NCI-H226 (cell line): ENCODE data around the gene FBXO33.

Source experiments
- DNase-seq: peaks from one replicate; pipeline ENCODE4 v3.0.0-alpha.2; 2015

FBXO33 gene

DNA sequence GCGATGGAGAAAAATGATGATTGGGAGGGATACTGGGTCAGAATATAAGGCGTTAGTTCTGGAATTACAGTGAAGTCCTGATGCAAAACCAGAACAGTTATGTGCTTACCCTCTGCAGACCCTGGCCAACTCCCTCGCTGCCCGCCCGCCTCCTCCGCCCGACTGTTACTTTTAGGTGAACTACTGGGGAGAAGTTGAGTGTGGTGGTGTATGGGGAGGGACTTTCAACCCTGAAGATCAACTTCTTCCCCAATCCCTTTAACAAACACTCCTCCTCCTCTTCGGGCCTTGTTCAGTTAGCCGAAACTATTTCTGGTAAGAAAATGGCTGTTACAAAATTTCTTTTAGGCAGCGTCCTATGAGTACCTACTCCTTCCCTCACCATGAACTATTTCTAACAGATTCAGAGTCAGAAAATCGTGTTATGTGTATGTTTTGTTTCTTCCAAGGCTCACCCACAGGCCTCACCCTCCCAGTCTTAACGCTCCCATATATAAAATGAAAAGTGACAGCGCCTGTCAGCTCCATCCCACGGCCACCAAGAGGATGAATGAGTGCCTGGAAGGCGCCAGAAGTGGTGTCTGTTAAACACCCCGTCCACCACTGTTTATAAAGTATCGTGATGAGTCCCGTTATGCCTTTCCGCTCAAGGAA is 1.3 kb downstream of the FBXO33 start:
- no peak for DNase-seq

GRCh38 chr14:39428118-39428517 is 4.1 kb downstream of the FBXO33 start:
- DNase-seq: no peak

DNA sequence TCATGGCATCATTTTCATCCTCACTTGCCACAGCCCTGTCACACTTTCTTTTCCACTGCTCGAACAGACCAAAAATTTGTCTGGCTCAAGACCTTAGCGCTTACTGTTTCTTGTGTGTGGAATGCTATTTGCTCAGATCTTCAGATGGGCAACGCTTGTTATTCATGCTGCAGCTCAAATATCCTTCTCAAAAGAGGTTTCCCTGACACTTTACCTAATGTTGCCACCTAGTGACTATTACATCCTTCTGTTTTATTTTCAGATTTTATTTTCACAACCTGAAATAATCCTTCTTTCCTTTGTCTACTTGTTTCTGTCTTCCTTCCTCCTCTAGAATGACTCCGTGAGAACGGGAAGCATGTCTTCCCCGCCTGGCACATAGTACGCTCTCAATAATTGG is 5.6 kb downstream of the FBXO33 start:
- peak; percentile 4 for DNase-seq

GRCh38 chr14:39425947-39426346 is 6.3 kb downstream of the FBXO33 start:
- DNase-seq: no peak

DNA sequence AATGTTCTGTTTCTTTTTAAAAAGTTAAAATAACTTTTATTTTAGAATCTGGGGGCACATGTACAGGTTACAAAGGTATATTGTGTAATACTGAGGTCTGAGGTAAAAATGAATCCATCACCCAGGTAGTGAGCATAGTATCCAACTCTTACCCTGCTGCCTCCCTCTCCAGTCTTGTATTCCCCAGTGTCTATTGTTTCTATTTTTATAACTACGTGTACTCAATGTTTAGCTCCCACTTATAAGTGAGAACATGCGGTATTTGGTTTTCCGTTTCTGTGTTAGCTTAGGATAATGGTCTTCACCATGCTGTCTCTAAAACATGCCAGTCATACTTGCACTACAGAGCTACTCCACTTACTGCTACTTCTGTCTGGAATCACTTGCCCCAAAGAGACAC is 8.4 kb downstream of the FBXO33 start:
- no peak for DNase-seq

DNA sequence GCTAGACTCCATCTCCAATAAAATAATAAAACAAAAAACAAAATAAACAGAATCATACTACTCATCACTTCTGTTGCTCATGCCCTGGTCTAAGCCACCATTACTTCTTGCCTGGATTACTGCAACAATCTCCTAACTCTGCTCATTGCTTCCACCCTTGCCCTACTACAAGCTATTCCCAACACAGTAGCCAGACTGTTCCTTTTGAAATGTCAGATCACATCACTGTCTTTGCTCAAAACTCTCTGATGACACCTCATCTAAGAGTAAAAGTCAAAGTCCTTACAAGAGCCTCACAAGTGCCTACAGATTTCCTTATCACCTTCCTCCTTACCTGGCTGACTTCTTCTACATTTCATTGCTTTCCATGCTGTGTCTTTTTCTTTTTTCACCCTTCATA is 10.0 kb downstream of the FBXO33 start:
- DNase-seq: no peak

- no peak for DNase-seq
Measured at GRCh38 chr14:39419272-39419671, 13.0 kb downstream of the FBXO33 start.

DNA sequence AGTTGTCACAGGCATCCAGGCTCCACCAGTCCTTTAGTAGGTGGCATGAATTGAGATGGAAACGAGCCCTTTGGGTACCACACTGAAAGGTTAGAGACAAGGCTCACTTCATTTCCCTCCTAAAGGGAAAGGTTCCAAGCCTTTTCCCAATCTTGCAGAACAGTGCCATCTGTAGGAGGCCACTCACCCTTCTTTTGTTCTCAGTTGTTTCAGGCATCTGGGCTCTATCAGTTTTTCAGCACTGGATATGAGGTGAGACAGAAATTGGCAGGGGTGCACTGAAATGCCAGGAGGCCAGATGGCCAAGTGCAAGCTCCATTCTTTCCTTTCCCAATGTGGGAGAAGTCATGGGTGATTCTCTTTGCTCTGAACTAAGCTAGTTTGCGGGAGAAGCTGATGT is 15.2 kb downstream of the FBXO33 start:
- DNase-seq: peak; percentile 12

- no peak for DNase-seq
Measured at GRCh38 chr14:39416072-39416471, 16.2 kb downstream of the FBXO33 start.

DNA sequence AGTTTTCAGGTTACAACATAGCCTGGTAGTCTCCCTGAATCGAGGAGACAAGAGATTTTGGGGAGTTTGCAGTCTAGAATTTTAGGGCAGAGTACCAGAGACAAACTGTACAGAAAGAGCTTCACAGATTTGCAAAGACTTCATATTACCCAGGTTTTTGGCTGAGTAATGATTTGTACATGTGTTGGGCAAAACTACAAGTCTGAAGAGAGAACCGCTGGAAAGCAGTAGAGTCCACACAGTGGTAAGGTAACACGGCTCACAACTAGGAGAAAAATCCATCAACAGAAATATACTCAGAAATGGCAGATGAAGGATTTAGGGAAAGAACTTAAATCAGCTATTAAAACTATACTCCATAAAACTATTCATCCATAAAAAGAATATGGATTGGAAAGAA is 25.7 kb downstream of the FBXO33 start:
- DNase-seq: no peak

- no peak for DNase-seq
Measured at GRCh38 chr14:39398382-39398781, 33.9 kb downstream of the FBXO33 start.

DNA sequence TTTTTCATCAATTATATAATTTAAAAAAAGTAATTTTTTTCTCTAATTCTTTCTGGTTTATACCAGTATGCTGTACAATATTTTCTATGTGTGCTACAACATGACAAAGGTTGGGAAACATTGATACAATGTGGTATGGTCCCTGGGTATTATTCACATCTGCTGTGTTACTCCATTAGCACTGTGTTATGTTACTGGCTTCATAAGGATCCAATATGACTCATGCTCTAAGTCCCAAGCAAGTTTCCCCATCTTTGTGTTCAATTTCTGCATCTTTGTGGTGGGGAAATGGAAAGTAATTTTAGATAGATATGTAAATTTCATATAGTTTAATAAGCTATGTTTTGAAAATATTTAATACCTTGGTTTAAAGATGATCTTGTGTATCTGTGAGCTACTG is 35.8 kb downstream of the FBXO33 start:
- DNase-seq: no peak

- no peak for DNase-seq
Measured at GRCh38 chr14:39395555-39396254, 36.5 kb downstream of the FBXO33 start.

GRCh38 chr14:39393289-39393688 is 38.9 kb downstream of the FBXO33 start:
- no peak for DNase-seq

GRCh38 chr14:39384177-39384576 is 48.1 kb downstream of the FBXO33 start:
- DNase-seq: no peak

GRCh38 chr14:39383741-39384140 is 48.5 kb downstream of the FBXO33 start:
- DNase-seq: no peak

- DNase-seq: no peak
Measured at GRCh38 chr14:39383026-39383660, 49.1 kb downstream of the FBXO33 start.

- no peak for DNase-seq
Measured at GRCh38 chr14:39382463-39382862, 49.8 kb downstream of the FBXO33 start.

DNA sequence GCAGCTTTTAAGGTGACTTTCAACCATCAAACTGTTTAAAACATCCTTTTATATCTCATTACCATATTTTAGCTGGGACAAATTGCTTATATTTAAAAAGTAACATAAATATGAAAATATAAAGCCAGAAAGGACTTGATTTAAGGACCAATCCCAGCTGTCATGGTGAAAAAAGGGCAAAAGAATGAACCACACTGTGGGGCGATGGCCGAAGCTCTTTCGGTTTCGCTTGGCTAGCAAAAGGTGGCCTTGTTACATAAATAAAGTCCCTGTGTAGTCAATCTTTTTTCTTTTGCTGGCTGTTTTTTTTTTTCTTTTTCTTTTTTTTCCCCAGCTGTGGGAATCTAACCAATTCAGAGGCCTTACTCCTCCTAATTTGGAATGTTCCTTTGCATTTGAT is 50.9 kb downstream of the FBXO33 start:
- DNase-seq: no peak

- DNase-seq: peak; percentile 64
Measured at GRCh38 chr14:39376667-39377403, 55.4 kb downstream of the FBXO33 start.

- peak; percentile 44 for DNase-seq
Measured at GRCh38 chr14:39374851-39375250, 57.4 kb downstream of the FBXO33 start.

DNA sequence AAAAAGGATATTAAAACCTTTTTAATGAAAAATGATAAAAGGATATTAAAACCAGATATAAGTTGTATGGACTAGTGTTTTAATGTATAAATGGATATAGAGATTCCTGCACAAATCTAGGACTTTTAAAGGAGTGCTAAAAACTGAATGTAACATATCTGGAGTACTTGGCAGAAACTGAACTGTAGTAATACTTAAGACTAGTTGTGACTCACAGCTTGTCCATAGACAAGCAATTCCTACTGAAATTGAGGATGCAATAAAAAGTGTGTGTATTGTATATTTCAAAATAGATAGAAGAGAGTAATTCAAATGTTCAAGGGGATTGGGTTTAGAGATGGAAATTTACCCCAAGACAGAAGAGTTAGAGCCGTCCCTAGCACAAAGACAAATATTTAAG is 59.6 kb downstream of the FBXO33 start:
- DNase-seq: no peak

DNA sequence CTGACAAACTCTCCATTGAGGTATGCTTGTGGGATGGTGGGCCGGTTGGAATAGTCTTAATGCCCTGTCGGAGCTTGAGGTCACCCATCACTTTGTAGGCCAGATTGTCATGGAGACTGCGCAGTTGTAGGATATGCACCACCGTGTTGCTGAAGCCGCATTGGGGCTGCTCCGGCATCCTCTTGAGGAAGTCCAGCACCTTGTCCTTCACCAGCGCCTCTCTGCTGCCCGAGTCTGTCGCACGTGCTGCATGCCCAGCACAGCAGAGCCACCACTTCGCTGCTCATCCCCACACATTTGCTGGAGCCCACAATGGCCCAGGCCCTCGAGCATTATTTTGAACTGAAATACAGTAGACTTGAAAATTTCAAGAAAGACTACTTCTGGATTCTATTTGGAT is 61.8 kb downstream of the FBXO33 start:
- no peak for DNase-seq

GRCh38 chr14:39369029-39369428 is 63.2 kb downstream of the FBXO33 start:
- no peak for DNase-seq
